Panc1 (cell line): Measurements from ENCODE around the gene ZNF414. TPM values are rescaled to one million over a fixed set of nuclear protein-coding genes. Genes with fewer than 3 reads are reported as not detected.
"Not testable (repeated sequence)": the region's sequence is repeated elsewhere in the genome, so short reads cannot be mapped to it uniquely, and the experiment has no call there.

Experiments used
- ATAC-seq: fragments of 200-7000 bp; cut with Tn5 transposase; 2 replicates; pipeline ENCODE4 v1.9.1; 2020; ENCODE audit warnings: mild to moderate bottlenecking, moderate library complexity
- BruUV-seq: library from RNA; stranded (reverse); fragments of 400-500 nt; replicated peaks from 2 replicates; lab custom pipeline; 2021; lab: Mats Ljungman, UMichigan
- CTCF ChIA-PET: fragments of 300-600 bp; sonication (Branson Sonifier 250); formaldehyde crosslinking; loops from one replicate; lab custom pipeline; 2022; ENCODE audit warnings: antibody characterized with exemption; lab: Charles Lee
- POLR2A ChIA-PET: fragments of 300-600 bp; sonication (Branson Sonifier 250); formaldehyde crosslinking; loops from one replicate; lab custom pipeline; 2022; ENCODE audit warnings: antibody characterized with exemption; lab: Charles Lee
- DNase-seq: peaks from one replicate; pipeline ENCODE4 v3.0.0-alpha.2; 2010; ENCODE audit warnings: low read depth, low spot score
- H3K27ac ChIP-seq: 2 replicates; pipeline ENCODE4 v1.5.1; 2011; ENCODE audit warnings: mild to moderate bottlenecking, low read length, inconsistent platforms
- H3K27me3 ChIP-seq: fragments of 200-500 bp; sonication (Bioruptor generic); 2 replicates; pipeline ENCODE4 v1.6.0; 2014; ENCODE audit warnings: low read length, inconsistent platforms; ENCODE audit not compliant: control insufficient read depth, insufficient read depth
- H3K36me3 ChIP-seq: fragments of 200-500 bp; sonication (Bioruptor generic); 2 replicates; pipeline ENCODE4 v1.5.1; 2014; ENCODE audit warnings: inconsistent platforms, mild to moderate bottlenecking, low read length, moderate library complexity; ENCODE audit not compliant: control insufficient read depth, insufficient read depth
- H3K4me1 ChIP-seq: 2 replicates; pipeline ENCODE4 v1.5.1; 2011; ENCODE audit warnings: inconsistent platforms, mild to moderate bottlenecking, low read length, moderate library complexity; ENCODE audit not compliant: control insufficient read depth, insufficient read depth
- H3K4me3 ChIP-seq, 2 experiments: 2 replicates each; pipeline ENCODE4 v1.5.1; 2011 to 2012; ENCODE audit warnings: low read depth in 2 of 2, low read length in 2 of 2, mild to moderate bottlenecking in 2 of 2, inconsistent platforms in 1 of 2, moderate library complexity in 1 of 2
- H3K9me3 ChIP-seq: fragments of 200-500 bp; sonication (Bioruptor generic); 2 replicates; pipeline ENCODE4 v1.5.1; 2014; ENCODE audit warnings: low read depth, mild to moderate bottlenecking, inconsistent platforms, low read length, moderate library complexity; ENCODE audit not compliant: control insufficient read depth, insufficient read depth
- POLR2AphosphoS5 ChIP-seq: IDR thresholded peaks from 2 replicates; pipeline ENCODE4 v1.6.1; 2012; ENCODE audit warnings: mild to moderate bottlenecking, low read depth, low read length, moderate library complexity
- SIN3A ChIP-seq: IDR thresholded peaks from 2 replicates; pipeline ENCODE4 v1.6.1; 2012; ENCODE audit warnings: low read depth, mild to moderate bottlenecking, low read length, moderate library complexity, borderline replicate concordance; ENCODE audit not compliant: insufficient read depth
- TCF7L2 ChIP-seq: IDR thresholded peaks from 2 replicates; pipeline ENCODE4 v1.6.1; 2011; ENCODE audit warnings: mild to moderate bottlenecking, low read depth, low read length, inconsistent platforms
- in situ Hi-C: cut with HindIII; loops from 2 replicates; pipeline ENCODE4 v1.10.0; 2016; ENCODE audit warnings: low sequenced_read_pairs, low pct_unique_long_range_greater_than_20kb
- intact Hi-C: fragments of 100-400 bp; cut with micrococcal nuclease; formaldehyde crosslinking; loops from one replicate; pipeline ENCODE4 v1.10.0; 2022; ENCODE audit not compliant: unreplicated experiment
- total RNA-seq: library from RNA; stranded (reverse); gene quantifications from one replicate; pipeline ENCODE4 v1.2.1, GENCODE V29; 2021; ENCODE audit not compliant: unreplicated experiment
- TF ChIP-seq, protein P1 (sequence below), 2 experiments: IDR thresholded peaks; 2 replicates each; pipeline ENCODE4 v1.6.1; 2011 to 2012; ENCODE audit warnings: low read depth in 2 of 2, control low read depth in 1 of 2, low read length in 1 of 2, mild to moderate bottlenecking in 1 of 2, moderate library complexity in 1 of 2; ENCODE audit not compliant: insufficient read depth in 1 of 2
- TF ChIP-seq, protein P2 (sequence below): fragments of 450-650 bp; IDR thresholded peaks from 2 replicates; pipeline ENCODE4 v1.5.1; 2017; ENCODE audit warnings: mild to moderate bottlenecking

Gene ZNF414
- total RNA-seq, 1 experiment from 2014 or later: 37.1 TPM

DNA sequence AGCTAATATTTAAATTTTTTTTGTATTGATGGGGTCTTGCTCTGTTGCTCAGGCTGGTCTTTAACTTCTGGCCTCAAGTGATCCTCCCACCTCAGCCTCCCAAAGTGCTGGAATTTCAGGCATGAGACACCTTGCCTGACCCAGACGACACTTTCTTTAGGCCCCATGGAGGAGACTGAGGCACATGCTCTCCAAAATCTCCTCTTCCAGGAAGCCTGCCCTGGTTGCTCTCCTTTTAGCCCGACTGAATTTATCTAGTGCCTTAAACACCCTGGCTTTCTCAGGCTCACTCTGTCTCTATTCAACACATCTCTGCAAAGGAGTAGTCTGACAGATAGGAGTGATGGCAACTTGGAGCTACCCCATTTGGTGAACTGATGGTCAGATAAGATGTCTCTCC is 44.4 kb upstream of the ZNF414 start:
- ATAC-seq (no peak), DNase-seq (no peak)
- Histone ChIP-seq H3K27me3 (no peaks in the 10 kb centered on the region), H3K9me3 (no peaks in the 10 kb centered on the region), H3K4me3 (no peak overlapping the region), H3K36me3 (no peaks in the 10 kb centered on the region), H3K4me1 (no peaks in the 10 kb centered on the region), H3K27ac (no peak overlapping the region)
- TF ChIP-seq, protein P1, sequence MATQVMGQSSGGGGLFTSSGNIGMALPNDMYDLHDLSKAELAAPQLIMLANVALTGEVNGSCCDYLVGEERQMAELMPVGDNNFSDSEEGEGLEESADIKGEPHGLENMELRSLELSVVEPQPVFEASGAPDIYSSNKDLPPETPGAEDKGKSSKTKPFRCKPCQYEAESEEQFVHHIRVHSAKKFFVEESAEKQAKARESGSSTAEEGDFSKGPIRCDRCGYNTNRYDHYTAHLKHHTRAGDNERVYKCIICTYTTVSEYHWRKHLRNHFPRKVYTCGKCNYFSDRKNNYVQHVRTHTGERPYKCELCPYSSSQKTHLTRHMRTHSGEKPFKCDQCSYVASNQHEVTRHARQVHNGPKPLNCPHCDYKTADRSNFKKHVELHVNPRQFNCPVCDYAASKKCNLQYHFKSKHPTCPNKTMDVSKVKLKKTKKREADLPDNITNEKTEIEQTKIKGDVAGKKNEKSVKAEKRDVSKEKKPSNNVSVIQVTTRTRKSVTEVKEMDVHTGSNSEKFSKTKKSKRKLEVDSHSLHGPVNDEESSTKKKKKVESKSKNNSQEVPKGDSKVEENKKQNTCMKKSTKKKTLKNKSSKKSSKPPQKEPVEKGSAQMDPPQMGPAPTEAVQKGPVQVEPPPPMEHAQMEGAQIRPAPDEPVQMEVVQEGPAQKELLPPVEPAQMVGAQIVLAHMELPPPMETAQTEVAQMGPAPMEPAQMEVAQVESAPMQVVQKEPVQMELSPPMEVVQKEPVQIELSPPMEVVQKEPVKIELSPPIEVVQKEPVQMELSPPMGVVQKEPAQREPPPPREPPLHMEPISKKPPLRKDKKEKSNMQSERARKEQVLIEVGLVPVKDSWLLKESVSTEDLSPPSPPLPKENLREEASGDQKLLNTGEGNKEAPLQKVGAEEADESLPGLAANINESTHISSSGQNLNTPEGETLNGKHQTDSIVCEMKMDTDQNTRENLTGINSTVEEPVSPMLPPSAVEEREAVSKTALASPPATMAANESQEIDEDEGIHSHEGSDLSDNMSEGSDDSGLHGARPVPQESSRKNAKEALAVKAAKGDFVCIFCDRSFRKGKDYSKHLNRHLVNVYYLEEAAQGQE (IDR thresholded peaks at IDR 0.05; ENCODE audit: insufficient read depth in 1 of 2, low read depth in 2 of 2, low read length in 1 of 2): no peak
- TF ChIP-seq SIN3A: no peak
- no peak for TF ChIP-seq POLR2AphosphoS5
- no peak for TF ChIP-seq TCF7L2
- TF ChIP-seq, protein P2, sequence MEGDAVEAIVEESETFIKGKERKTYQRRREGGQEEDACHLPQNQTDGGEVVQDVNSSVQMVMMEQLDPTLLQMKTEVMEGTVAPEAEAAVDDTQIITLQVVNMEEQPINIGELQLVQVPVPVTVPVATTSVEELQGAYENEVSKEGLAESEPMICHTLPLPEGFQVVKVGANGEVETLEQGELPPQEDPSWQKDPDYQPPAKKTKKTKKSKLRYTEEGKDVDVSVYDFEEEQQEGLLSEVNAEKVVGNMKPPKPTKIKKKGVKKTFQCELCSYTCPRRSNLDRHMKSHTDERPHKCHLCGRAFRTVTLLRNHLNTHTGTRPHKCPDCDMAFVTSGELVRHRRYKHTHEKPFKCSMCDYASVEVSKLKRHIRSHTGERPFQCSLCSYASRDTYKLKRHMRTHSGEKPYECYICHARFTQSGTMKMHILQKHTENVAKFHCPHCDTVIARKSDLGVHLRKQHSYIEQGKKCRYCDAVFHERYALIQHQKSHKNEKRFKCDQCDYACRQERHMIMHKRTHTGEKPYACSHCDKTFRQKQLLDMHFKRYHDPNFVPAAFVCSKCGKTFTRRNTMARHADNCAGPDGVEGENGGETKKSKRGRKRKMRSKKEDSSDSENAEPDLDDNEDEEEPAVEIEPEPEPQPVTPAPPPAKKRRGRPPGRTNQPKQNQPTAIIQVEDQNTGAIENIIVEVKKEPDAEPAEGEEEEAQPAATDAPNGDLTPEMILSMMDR: no peak
- ChIA-PET POLR2A (no interaction called here), CTCF (interaction anchor here (0.6 kb wide), 1 partner anchor 137 kb away, joined by 5 read pairs; no protein-coding TSS in a partner anchor)
- intact Hi-C loops: no loop called here
- no TSS peak for BruUV-seq
- in situ Hi-C loops: no loop called here

DNA sequence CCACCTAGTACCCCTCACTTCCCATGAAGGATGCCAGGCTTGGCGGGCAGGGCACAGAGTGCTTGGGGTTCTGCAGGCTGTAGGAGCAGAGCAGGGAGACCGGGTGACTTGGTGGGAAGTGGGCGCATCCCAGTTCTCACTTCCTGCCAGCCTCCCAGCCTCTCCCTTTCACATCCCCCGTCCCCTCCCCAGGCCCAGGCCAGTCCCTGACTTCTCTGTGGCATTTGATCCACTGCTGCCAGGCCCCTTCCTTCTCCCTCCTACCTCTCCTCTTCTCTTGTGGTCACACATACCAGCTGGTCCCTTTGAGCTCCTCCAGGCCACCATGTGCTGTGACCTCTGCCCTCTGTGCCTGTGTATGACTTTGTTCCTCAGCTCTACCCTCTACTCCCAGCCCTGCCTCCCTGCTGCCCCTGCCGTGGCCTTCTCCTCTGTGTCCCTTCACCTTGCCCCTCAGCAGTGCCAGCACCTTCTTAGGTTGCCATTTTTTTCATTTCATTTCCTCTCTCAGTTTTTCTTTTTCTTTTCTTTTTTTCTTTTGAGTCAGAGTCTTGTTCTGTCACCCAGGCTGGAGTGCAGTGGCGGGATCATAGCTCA is 43.8 kb upstream of the ZNF414 start:
- Histone ChIP-seq H3K4me3 (no peak overlapping the region), H3K27ac (no peak overlapping the region), H3K36me3 (no peaks in the 10 kb centered on the region), H3K9me3 (no peaks in the 10 kb centered on the region), H3K4me1 (no peaks in the 10 kb centered on the region), H3K27me3 (no peaks in the 10 kb centered on the region)
- no peak for TF ChIP-seq POLR2AphosphoS5
- no peak for TF ChIP-seq SIN3A
- TF ChIP-seq, protein P1 (IDR thresholded peaks at IDR 0.05; ENCODE audit: insufficient read depth in 1 of 2, low read depth in 2 of 2, low read length in 1 of 2): no peak
- no peak for TF ChIP-seq TCF7L2
- TF ChIP-seq, protein P2: no peak
- ATAC-seq (no peak), DNase-seq (no peak)
- ChIA-PET CTCF (no interaction called here), POLR2A (no interaction called here)
- no TSS peak for BruUV-seq
- in situ Hi-C loops: no loop called here
- intact Hi-C loops: no loop called here

DNA sequence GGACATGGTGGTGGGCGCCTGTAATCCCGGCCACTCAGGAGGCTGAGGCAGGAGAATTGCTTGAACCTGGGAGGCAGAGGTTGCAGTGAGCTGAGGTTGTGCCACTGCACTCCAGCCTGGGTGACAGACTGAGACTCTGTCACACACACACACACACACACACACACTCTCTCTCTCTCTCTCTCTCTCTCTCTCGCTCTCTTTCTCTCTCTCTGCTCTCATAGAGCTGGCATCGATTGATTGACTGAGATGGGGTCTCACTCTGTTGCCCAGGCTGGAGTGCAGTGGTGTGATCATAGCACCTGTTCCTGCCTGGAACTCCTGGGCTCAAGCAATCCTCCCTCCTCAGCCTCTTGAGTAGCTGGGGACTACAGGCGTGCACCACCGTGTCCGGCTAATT is 39.8 kb upstream of the ZNF414 start:
- CTCF ChIA-PET: not testable (repeated sequence)

More for the DNA sequence above, 39.8 kb upstream of the ZNF414 start:
- BruUV-seq, intact Hi-C loops, in situ Hi-C loops, H3K4me1 ChIP-seq, H3K9me3 ChIP-seq, H3K27ac ChIP-seq, H3K27me3 ChIP-seq, POLR2A ChIA-PET, DNase-seq, ATAC-seq, H3K36me3 ChIP-seq, H3K4me3 ChIP-seq: not testable (repeated sequence)
